Prostate gland (tissue), 2 donors: ENCODE data around the gene PCID2. TPM values are rescaled to one million over a fixed set of nuclear protein-coding genes. Genes with fewer than 3 reads are reported as not detected.

Source experiments
- DNase-seq: peaks from one replicate; pipeline ENCODE4 v3.0.0-alpha.2; 2019; ENCODE audit warnings: low spot score
- H3K27ac ChIP-seq, 2 donors: fragments of 200-600 bp; sonication (generic); 2 replicates each; pipeline ENCODE4 v1.5.1; 2017 to 2019
- H3K27me3 ChIP-seq: fragments of 200-600 bp; sonication (generic); replicated peaks from 2 replicates; pipeline ENCODE4 v1.5.1; 2019; ENCODE audit not compliant: insufficient read depth
- H3K36me3 ChIP-seq, 2 donors: fragments of 200-600 bp; sonication (generic); 1 replicate in 1 of 2; 2 replicates in 1 of 2; pipeline versions ENCODE4 v1.5.1 to v1.8.1; 2017 to 2019
- H3K4me1 ChIP-seq: fragments of 200-600 bp; sonication (generic); replicated peaks from 2 replicates; pipeline ENCODE4 v1.5.1; 2019
- H3K4me3 ChIP-seq, 2 donors: fragments of 200-600 bp; sonication (generic); 2 replicates each; pipeline ENCODE4 v1.5.1; 2017 to 2019
- H3K9me3 ChIP-seq: fragments of 200-600 bp; sonication (generic); 2 replicates; pipeline ENCODE4 v1.5.1; 2017
- POLR2A ChIP-seq: fragments of 450-650 bp; IDR thresholded peaks from one replicate; pipeline ENCODE4 v1.6.1; 2016; ENCODE audit warnings: antibody characterized with exemption, mild to moderate bottlenecking
- POLR2AphosphoS5 ChIP-seq: sonication (generic); formaldehyde crosslinking; IDR thresholded peaks from one replicate; pipeline ENCODE4 v1.6.1; 2017; ENCODE audit warnings: antibody characterized with exemption
- WGBS: methylation state at CpG from one replicate; pipeline ENCODE4 v1.1.5; 2018; 5-methylcytosine and 5-hydroxymethylcytosine counted together
- intact Hi-C: fragments of 100-400 bp; cut with DNase I; formaldehyde crosslinking; loops from one replicate; pipeline ENCODE4 v1.14.2; 2022
- total RNA-seq, 2 donors: library from RNA; depleted of rRNA; stranded (reverse); fragments of >200 nt; gene quantifications; one replicate each; pipeline ENCODE4 v1.1.0, GENCODE V29; 2016
- TF ChIP-seq, protein P1 (sequence below), 4 experiments: fragments of 200-600 bp in 2 of 4; fragments of 450-650 bp in 2 of 4; sonication (generic) in 2 of 4; IDR thresholded peaks; 1 replicate in 3 of 4; 2 replicates in 1 of 4; pipeline ENCODE4 v1.5.1; 2016 to 2019; ENCODE audit warnings: antibody characterized with exemption in 4 of 4, mild to moderate bottlenecking in 2 of 4, moderate library complexity in 2 of 4

PCID2 gene
- total RNA-seq, 2 donors from 2014 or later = 47.7 to 48.6 TPM

DNA sequence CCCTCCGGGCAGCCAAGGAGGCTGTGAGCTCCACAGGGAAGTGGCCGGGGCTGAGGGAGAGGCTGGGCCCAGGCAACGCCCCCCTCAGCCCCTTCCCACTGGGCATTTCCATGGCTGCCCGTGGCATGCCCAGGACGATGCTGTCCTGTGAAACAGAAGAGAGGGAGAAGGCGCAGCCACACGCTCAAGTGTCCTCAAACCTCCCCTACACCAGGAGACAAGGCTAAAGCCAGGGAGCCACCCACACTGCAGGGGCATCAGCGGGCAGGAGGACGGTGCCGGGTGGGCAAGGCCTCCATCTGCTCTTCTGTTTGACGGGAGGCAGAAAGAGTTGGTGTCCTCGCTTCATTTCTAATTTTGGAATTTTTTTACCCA, 64.2 kb downstream of the PCID2 start:
- TF ChIP-seq POLR2AphosphoS5 (no peak), POLR2A (no peak)
- TF ChIP-seq, protein P1, sequence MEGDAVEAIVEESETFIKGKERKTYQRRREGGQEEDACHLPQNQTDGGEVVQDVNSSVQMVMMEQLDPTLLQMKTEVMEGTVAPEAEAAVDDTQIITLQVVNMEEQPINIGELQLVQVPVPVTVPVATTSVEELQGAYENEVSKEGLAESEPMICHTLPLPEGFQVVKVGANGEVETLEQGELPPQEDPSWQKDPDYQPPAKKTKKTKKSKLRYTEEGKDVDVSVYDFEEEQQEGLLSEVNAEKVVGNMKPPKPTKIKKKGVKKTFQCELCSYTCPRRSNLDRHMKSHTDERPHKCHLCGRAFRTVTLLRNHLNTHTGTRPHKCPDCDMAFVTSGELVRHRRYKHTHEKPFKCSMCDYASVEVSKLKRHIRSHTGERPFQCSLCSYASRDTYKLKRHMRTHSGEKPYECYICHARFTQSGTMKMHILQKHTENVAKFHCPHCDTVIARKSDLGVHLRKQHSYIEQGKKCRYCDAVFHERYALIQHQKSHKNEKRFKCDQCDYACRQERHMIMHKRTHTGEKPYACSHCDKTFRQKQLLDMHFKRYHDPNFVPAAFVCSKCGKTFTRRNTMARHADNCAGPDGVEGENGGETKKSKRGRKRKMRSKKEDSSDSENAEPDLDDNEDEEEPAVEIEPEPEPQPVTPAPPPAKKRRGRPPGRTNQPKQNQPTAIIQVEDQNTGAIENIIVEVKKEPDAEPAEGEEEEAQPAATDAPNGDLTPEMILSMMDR (IDR thresholded peaks at IDR 0.05) = no peak
- H3K4me1 ChIP-seq = no peaks in the 10 kb centered on the region
- H3K36me3 ChIP-seq = no peaks in the 10 kb centered on the region
- no peaks in the 10 kb centered on the region for H3K9me3 ChIP-seq
- H3K27ac ChIP-seq = no peak overlapping the region
- H3K27me3 ChIP-seq = no peaks in the 10 kb centered on the region
- DNase-seq = no peak
- 93% methylated on average over 12 of the region's 12 CpGs for WGBS
- H3K4me3 ChIP-seq = no peak overlapping the region
- intact Hi-C loops = no loop called here

DNA sequence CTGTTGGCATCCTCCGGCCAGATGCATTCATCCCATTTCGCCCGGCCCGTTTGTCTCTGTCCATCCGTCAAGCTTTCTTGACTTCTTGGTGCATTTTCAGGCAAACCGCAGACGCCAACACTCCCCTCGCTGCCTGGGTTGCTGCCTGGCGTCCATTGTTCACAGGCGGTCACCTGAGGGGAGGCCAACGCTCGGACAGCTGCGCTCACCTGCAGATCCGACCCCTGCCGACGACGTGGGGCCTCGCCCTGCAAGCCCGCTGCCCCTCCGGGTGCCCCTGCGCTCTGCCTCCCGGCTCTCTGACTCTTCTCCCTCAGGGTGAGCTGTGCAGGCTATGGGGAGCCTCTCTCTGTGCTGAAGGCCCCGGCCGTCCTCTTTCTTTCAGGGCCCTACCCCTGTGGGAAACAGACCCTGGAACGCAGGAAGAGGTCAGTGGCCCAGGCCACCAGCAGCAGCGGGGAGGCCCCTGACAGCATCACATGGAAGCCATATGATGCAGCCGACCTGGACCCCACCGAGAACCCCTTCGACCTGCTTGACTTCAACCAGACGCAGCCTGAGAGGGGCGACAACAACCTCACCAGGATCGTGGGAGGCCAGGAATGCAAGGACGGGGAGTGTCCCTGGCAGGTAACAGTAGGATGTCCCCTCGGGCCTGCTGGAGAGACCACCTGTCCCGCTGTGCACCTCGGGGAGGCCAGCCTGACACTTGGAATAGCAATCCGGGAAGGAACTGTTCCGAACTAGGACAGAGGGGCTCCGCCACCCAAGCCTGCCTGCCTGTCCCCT, 64.8 kb downstream of the PCID2 start:
- 89% methylated on average over 39 of the region's 39 CpGs for WGBS
- Histone ChIP-seq H3K27me3 (no peaks in the 10 kb centered on the region), H3K9me3 (no peaks in the 10 kb centered on the region), H3K4me3 (no peak overlapping the region), H3K36me3 (no peaks in the 10 kb centered on the region), H3K4me1 (no peaks in the 10 kb centered on the region), H3K27ac (no peak overlapping the region)
- intact Hi-C loops = no loop called here
- TF ChIP-seq, protein P1 (IDR thresholded peaks at IDR 0.05) = no peak
- TF ChIP-seq POLR2AphosphoS5 (no peak), POLR2A (no peak)
- DNase-seq = no peak

DNA sequence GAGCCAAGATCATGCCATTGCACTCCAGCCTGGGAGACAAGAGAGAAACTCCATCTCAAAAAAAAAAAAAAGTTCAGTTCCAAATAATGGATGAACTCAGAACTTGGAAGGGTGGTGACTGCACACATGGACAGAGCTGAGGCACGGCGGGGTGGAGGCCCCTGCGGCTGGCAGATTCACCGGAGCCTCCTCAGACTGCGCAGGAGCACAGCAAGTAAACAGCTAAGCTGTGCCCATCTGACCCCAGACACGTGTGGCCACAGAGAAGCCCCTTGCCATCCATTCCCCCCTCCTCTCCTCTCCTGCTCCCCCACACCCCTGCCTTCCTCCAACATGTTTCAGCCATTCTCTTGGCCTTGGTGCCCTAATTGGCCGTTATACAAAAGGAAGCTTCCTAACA, 65.6 kb downstream of the PCID2 start:
- Histone ChIP-seq H3K27me3 (no peaks in the 10 kb centered on the region), H3K9me3 (no peaks in the 10 kb centered on the region), H3K27ac (no peak overlapping the region), H3K4me1 (no peaks in the 10 kb centered on the region), H3K4me3 (no peak overlapping the region), H3K36me3 (no peaks in the 10 kb centered on the region)
- TF ChIP-seq POLR2AphosphoS5 = no peak
- TF ChIP-seq POLR2A = no peak
- TF ChIP-seq, protein P1 (IDR thresholded peaks at IDR 0.05) = no peak
- DNase-seq = no peak
- WGBS = 84% methylated on average over 7 of the region's 7 CpGs
- intact Hi-C loops = no loop called here

DNA sequence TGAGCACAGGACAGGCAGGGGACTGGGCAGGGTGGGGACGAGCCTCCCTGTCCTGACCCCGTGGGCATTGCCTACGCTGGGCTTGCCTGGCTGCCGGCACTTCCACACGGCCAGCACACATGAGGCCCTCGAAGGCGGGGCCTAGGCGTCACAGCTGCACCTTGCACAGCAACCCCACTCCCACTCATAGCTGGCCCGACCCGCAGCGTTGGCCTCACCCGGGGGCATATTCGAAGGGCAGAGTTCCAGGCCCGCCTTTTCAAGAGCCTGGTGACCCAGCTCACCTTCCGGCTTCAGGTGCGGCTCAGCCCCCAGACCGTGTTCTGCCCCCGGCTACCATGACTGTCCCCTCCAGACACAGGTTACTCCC, 66.9 kb downstream of the PCID2 start:
- H3K4me1 ChIP-seq = no peaks in the 10 kb centered on the region
- WGBS = 90% methylated on average over 16 of the region's 18 CpGs
- H3K27ac ChIP-seq = no peak overlapping the region
- intact Hi-C loops = no loop called here
- H3K36me3 ChIP-seq = no peaks in the 10 kb centered on the region
- H3K4me3 ChIP-seq = no peak overlapping the region
- no peaks in the 10 kb centered on the region for H3K27me3 ChIP-seq
- no peak for DNase-seq
- TF ChIP-seq POLR2AphosphoS5 (no peak), POLR2A (no peak)
- TF ChIP-seq, protein P1 (IDR thresholded peaks at IDR 0.05) = no peak
- no peaks in the 10 kb centered on the region for H3K9me3 ChIP-seq
